HG02798 (cell line): ENCODE results near the gene PUS10.
"Not testable (repeated sequence)": the region's sequence is repeated elsewhere in the genome, so short reads cannot be mapped to it uniquely, and the experiment has no call there.

Source experiments
- ATAC-seq: cut with Tn5 transposase; IDR thresholded peaks from one replicate; pipeline ENCODE4 v1.9.1; 2021; ENCODE audit warnings: mild to moderate bottlenecking; ENCODE audit not compliant: unreplicated experiment, poor library complexity

Gene PUS10

DNA sequence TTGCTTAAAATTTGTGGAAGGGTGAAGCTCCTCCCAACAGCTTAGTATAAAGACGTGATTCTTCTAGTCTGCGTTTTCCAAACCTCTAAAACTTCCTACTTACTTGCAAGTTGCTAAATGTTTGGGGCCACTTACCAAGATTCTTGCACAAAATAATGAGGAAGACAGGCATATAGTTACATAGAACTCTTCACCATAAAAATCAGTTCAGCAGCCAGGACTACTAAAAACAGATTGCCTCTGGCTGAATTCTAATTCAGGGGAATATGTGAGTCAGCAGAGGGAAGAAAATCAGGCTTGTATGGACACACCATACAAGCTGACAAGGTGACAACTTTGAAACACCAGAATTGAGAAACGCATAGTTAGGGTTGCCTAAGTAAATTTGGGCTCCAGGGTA, 3.3 kb downstream of the PUS10 start:
- no peak for ATAC-seq

DNA sequence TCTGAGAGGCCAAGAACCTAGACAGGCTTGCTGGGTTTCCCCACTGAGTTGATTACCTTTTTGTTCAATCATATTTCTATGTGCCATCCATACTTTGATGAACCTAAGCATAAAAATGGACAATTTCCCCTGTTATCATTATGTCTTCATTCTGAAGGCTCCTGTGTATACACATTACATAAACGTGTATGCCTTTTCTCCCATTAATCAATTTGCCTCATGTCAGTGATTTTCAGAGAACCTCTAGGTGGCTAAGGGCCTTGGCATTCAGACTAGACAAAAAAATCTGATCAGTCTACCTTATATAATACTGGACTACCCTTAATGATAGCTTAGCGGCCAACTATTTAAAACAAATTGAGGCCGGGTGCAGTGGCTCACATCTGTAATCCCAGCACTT, 4.7 kb downstream of the PUS10 start:
- ATAC-seq: no peak

DNA sequence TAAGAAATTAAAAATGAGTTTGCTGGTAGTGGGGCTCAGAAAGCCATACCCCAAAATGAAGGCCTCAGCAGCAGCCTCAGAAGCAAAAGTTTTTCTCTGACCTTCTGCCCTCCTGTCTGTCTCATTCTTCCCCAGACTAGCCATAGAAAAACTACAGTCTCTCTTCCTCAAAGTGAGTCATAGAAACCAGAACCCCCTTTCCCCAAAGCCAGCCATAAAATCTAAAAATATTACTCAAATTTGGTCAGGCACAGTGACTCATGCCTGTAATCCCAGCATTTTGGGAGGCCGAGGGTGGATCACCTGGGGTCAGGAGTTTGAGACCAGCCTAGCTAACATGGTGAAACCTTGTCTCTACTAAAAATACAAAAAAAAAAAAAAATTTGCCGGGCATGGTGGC, 5.8 kb downstream of the PUS10 start:
- ATAC-seq: not testable (repeated sequence)

DNA sequence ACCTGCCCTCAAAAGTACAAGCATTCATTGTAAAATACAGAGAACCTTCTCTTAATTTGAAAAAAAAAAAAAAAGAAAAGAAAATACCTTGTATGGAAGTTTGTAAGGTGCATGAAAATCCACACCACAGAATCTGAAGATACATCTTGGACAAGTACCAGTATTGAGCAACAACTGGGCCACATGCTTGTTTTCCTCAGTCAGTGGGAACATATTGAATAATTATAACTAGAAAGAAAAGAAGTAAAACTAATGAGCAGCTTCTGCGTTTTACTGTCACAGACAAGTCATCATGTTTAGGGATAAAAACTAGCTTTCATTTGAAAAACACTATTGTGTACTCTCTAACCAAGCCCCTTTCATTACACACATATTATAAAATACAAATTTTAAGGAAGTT, 6.4 kb downstream of the PUS10 start:
- no peak for ATAC-seq

DNA sequence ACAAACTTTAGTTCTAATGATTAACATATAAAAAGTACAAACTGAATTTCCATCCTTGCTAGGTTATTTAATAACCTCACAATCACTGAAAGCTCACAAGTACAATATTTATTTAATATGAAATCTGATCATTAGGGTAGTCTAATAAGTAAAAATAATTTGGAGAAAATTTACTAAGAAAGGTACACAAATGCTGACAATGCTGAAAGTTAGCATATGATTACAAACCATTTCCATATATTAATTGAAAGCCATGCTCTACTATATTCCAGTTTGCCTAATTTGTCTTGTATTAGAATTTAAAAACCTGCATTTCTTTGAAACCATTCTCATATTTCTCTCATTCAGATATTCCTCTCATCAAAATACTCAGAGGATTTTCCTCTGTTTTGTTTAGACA, 8.7 kb downstream of the PUS10 start:
- ATAC-seq: no peak

DNA sequence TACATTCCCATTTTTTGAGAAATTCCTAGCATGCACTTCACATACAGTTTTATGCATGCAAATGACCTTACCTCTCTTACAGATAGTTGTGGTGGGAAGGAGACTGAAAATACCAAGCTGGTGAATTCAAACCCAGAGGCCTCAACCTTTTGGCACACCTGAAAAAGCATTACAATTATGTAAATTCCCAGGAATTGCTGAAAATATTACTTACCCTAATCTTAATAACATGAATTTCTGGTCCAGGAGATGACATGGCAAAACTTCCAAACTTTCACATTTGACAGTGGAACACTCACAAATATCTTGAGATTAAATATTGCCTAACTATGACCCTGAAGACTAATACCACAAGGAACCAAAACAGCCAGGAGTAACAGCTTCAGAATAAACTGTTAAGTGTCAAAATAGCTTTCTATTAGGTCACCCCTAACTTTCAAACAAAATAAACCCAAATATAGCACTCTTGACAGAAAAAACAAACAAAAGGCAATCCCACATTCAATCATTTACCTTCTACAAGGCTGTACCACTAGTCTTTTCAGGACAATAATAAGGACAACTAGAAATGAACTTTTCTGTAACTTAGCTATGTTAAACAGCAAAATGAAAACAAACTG, 11.5 kb downstream of the PUS10 start:
- no peak for ATAC-seq

DNA sequence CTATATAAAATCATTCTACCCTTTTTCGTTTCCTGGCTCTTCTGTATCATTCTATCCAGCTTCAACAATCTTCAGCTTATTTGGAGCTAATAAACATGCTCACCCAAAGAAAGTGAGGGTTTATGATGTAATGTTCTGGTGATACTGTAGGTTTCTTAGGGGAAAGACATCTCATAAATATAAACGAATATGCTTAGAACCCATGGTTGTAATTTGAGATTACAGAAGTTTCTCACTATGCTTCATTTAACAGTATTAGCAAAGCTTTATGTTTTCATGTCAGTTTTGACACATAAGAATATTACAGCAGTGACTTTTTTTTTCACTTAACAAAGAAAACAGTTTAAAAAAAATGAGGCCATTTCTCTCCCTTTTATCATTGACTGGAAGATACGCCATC, 12.3 kb downstream of the PUS10 start:
- no peak for ATAC-seq

DNA sequence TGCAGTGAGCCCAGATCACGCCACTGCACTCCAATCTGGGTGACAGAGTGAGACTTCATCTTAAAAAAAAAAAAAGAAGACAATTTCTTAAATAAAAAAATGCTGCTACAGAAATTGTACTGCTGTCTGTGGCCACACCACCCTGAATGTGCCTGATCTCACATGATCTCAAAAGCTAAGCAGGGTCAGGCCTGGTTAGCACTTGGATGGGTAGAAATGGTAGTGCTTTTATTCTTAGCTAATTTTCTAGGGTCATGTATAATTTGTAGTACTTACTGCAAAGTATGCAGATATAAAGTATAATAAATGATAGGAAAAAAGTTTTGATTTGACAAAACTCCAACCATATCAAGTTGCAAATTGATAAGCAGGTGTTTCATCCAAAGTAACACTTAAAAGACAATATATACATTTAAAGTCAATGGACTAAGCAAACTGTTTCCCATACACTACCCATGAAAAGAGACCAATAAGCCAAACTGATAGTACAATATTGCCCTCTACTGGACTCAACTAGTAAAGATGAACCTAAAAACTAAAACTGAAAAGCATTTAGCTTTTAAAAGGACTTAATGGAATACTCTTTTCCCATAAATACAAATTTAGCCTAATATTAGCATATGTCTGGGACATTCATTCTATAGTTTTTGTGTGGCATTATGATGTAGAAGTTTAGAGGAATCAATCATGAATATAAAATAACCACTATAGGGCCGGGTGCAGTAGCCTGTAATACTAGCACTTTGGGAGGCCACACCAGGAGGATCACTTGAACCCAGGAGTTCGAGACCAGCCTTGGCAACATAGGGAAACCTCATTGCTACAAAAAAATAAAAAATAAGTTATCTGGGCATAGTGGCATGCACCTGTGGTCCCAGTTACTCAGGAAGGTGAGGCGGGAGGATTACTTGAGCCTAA, 19.2 kb downstream of the PUS10 start:
- peak; percentile 50 for ATAC-seq

DNA sequence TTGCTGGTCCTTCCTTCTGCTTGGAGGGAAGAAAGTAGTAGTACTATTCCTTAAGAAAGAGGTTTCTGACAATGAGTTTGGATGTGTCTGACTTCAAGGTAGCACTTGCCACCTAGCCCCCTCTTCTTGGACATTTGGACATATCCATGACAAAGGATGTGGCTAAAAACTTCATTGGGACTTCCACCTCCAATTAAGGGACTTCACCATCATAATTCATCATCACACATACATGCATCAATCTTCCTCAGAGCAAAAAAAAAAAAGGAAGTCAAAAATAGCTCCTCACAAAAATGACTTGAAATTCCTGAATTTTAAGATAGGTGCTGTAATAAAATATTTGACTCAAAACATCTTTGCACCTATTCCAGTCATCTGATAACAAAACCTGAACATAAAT, 23.9 kb downstream of the PUS10 start:
- ATAC-seq: no peak

DNA sequence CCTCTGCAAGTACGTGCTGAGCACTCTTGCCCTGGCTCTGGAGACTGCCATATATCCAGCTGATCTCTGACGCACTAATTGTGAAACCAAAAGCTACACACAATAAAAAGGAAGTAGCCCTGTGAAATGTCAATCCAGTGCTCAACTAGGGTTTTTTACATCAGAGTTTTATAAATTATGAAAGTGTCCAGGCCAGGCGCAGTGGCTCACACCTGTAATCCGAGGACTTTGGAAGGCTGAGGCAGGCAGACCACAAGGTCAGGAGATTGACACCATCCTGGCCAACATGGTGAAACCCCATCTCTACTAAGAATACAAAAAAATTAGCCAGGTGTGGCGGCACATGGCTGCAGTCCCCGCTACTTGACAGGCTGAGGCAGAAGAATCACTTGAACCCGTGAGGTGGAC, 25.1 kb downstream of the PUS10 start:
- ATAC-seq: peak; percentile 98

DNA sequence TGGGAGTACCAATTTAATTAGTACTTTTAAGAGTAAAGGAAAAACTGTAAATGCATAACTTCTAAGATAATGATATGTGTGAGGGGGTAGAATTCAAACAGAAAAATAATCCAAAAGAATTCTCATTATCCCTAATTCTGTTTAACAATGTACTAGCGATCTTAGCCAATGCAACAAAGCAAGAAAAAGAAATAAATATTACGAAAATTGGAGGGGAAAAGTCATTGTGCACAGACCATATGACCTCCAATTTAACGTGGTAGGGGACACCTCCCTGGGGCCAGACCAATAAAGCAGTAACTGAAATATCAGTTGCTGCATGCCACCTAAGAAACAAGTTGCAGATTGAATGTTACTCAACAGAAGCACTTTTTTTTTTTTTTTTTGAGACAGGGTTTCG, 26.4 kb downstream of the PUS10 start:
- no peak for ATAC-seq

DNA sequence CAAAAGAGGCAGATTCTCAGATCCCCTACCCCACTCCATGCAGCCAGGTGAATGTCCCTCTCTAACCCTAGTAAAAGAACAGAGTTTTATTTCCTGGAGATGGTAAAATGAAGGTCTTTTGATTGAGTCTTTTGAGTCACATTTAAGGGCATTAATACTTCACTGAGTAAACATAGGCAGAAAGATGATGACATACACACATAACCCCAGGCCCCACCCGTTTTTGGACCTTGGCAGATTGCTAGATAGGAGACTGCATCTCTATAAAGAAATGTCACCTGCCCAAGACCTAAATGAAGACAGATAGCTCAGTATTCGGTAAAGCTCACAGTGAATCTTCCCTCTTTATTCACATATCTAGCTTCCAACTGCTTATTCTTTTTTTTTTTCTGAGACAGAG, 28.8 kb downstream of the PUS10 start:
- no peak for ATAC-seq

DNA sequence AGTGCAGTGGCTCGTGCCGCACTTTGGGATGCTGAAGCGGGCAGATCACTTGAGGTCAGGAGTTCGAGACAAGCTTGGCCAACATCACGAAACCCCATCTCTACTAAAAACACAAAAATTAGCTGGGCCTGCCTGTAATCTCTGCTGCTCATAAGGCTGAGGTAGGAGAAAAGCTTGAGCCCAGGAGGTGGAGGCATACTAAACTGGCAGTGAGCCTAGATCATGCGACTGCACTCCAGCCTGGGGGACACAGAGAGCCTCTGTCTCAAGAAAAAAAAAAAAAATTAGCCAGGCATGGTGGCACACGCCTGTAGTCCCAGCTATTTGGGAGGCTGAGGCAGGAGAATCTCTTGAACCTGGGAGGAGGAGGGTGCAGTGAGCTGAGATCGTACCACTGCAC, 30.4 kb downstream of the PUS10 start:
- not testable (repeated sequence) for ATAC-seq

DNA sequence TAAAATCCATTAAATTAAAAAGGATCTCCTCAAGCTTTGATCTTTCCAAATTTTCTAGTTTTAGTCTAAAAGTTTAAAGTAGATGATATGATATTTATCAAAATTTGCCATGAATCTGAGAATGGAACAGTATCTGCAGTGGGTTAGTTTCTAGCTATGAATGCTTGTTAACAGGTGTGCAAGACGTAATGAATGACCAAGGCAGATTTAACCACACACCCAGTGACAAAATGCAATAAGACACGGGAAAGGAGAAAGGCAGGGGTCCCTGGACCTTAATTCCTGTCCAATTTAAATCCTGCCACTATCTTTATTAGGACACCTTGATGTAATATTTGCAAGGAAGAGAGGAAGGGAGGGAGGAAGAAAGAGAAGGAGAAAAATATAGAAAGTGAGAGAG, 31.0 kb downstream of the PUS10 start:
- no peak for ATAC-seq

DNA sequence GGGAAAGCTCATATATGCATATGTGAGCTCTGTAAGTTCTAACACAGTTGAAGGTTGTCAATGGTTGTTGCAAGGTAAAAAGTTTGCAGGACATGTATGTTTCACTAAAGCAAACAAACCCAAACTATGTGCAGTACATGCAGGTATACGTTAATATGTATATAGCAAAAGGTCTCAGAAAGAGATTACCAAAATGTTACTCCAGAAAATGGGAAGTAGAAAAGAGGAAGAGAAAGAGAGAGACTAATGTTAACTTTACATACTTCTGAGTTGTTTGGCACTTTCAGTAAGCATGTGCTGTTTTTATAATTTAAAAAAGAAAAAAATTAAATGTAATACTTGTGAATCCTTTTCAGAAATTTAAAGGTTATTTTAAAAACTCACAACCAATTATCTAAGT, 33.3 kb downstream of the PUS10 start:
- ATAC-seq: no peak

DNA sequence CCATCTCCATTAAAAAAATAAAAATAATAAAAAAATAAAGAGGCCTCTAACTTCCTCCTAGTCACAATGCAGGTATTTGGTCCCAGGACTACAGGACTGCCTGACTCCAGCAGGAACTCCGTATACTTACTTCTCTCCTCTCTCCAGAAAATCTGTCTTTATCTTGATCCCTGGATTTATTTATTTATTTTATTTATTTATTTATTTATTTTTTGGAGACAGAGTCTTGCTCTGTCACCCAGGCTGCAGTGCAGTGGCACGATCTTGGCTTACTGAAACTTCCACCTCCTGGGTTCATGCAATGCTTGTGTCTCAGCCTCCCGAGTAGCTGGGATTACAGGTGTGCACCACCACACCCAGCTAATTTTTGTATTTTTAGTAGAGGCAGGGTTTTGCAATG, 36.0 kb downstream of the PUS10 start:
- not testable (repeated sequence) for ATAC-seq

DNA sequence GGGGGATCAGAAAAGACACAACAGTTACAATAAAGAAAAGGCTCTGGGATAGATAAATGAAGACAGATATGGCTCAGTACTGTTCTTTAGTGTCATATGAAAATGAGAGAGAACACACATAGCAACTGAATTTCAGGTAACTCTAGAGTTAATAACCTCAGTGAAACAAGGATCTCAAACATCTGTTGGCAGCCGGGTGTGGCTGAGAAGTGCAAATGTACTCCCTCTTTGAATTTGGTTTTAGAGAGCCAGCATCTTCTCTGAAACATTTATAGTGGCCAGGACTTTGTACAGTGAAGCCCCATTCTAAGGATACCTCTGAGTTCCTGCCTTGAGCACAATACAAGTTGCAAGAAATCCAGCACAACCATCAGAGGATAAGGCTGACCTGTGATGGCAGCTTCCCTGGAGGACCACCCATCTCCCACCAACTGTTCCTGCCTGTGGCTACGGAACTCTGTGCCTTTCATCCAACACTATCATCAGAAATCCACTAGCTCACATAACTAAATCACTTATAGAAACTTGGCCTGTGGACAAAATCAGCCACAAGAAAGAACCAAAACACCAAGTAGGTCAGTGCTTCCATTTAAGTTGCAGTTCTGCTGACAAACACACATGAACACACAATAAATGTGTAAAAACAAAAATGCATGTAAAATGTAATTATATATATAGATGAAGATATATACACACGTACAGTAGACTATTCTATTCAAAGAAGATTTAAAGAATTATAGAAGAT, 37.8 kb downstream of the PUS10 start:
- ATAC-seq: peak; percentile 61

DNA sequence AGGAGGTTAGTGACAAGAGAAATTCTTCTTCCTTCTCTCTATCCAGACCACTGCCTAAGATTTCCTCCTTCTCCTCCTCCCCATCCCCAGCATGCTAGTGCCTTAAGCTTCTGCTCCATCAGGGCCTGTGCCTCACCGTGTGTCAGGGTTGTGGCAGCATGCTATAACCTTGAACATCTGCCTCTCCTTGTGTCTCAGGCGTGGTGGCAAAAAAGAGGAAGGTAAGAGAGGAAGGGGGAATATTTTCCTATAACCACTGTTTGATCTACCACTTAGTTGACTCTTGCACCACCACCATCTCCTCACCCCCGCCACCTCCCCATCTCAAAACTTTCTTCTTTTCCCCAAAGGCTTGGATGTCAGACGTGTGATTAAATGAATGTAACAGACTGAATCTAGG, 38.8 kb downstream of the PUS10 start:
- no peak for ATAC-seq

DNA sequence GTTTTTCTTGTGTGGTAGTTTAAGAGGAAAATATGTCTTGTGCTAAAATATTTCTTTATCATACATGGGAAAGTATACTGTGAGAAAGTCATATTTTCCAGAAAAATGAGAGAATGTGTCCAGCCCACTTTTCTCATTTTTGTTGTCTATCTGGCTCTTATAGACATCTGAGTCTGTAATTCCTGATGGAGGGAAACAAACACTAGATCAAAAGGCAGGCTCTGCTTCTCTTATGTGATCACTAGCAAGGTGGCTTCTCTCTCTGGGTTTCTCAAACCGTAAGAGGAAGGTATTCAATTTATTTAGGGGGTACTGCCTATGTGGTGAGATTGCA, 40.5 kb downstream of the PUS10 start:
- ATAC-seq: no peak

DNA sequence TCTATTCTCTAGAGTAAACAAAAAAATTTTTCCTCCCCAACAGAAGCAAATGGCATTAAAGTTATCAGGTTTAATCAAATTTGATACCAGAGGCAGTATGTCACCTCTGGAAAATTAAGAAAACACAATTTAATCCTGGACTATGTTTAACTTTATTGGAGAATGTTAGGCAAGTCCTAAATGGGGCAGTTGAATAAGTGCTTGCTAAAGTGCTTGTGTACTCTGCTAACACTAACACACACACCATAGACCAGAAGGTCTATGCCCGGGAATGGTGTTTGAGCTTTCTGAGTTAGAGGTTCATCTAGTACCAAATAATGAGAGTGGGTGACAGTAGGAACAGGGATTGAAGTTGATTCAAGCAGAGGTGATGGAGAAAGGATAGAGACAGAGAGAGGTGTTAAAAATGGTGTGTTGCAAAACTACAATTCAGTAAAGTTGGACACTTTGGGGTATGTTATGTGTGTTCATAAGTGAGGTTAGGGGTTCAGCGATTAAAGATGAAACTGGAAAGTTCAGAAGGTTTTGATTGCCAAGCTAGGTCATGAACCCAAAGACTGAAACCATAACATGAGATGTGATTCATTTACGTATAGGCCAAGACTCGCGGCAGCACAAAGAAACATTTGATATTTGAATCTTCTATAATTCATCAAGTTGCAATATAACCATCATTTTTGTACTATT, 41.0 kb downstream of the PUS10 start:
- peak; percentile 40 for ATAC-seq
